GM21526 (cell line): ENCODE results near the gene KLHDC4.

Experiments
- ATAC-seq: cut with Tn5 transposase; IDR thresholded peaks from one replicate; pipeline ENCODE4 v1.9.1; 2021; ENCODE audit warnings: moderate library complexity; ENCODE audit not compliant: unreplicated experiment, low FRiP score

KLHDC4 gene

GRCh38 chr16:87704754-87705353 lies 60.9 kb downstream of the KLHDC4 start:
- no peak for ATAC-seq

- ATAC-seq, result no peak
Observed at GRCh38 chr16:87703835-87704375, 61.9 kb downstream of the KLHDC4 start.

GRCh38 chr16:87703071-87703470 lies 62.7 kb downstream of the KLHDC4 start:
- no peak for ATAC-seq

- ATAC-seq, result no peak
Observed at GRCh38 chr16:87702325-87702811, 63.4 kb downstream of the KLHDC4 start.

- ATAC-seq, result no peak
Observed at GRCh38 chr16:87701505-87701921, 64.3 kb downstream of the KLHDC4 start.

GRCh38 chr16:87701078-87701460 lies 64.7 kb downstream of the KLHDC4 start:
- ATAC-seq, result no peak

- no peak for ATAC-seq
Observed at GRCh38 chr16:87700406-87701077, 65.2 kb downstream of the KLHDC4 start.

- ATAC-seq, result no peak
Observed at GRCh38 chr16:87698676-87699199, 67.0 kb downstream of the KLHDC4 start.

- ATAC-seq, result no peak
Observed at GRCh38 chr16:87698241-87698640, 67.5 kb downstream of the KLHDC4 start.

GRCh38 chr16:87697792-87698191 lies 68.0 kb downstream of the KLHDC4 start:
- ATAC-seq, result no peak

- ATAC-seq, result no peak
Observed at GRCh38 chr16:87697256-87697655, 68.5 kb downstream of the KLHDC4 start.

- ATAC-seq, result no peak
Observed at GRCh38 chr16:87696726-87697125, 69.1 kb downstream of the KLHDC4 start.

GRCh38 chr16:87695534-87695933 lies 70.3 kb downstream of the KLHDC4 start:
- no peak for ATAC-seq

GRCh38 chr16:87694441-87695125 lies 71.2 kb downstream of the KLHDC4 start:
- no peak for ATAC-seq

GRCh38 chr16:87693827-87694226 lies 72.0 kb downstream of the KLHDC4 start:
- no peak for ATAC-seq

GRCh38 chr16:87692756-87693155 lies 73.0 kb downstream of the KLHDC4 start:
- no peak for ATAC-seq

GRCh38 chr16:87692176-87692575 lies 73.6 kb downstream of the KLHDC4 start:
- ATAC-seq, result no peak

GRCh38 chr16:87691686-87692079 lies 74.1 kb downstream of the KLHDC4 start:
- no peak for ATAC-seq

- no peak for ATAC-seq
Observed at GRCh38 chr16:87690911-87691685, 74.7 kb downstream of the KLHDC4 start.

GRCh38 chr16:87689956-87690465 lies 75.8 kb downstream of the KLHDC4 start:
- no peak for ATAC-seq
